NCI-H345 (cell line): ENCODE results near the gene LTK.

Experiments
- DNase-seq: peaks from one replicate; lab custom pipeline; 2025; lab: John Stamatoyannopoulos, UW

LTK gene

GRCh38 chr15:41513506-41514227 lies at the start of gene LTK:
Gene LTK, minus strand, starts transcription at chr15:41513827. Its CDS starts 118 bp downstream, at chr15:41513709.
- DNase-seq: no peak

- DNase-seq: no peak
Measured at GRCh38 chr15:41562784-41563198, 49.2 kb upstream of the LTK start.

DNA sequence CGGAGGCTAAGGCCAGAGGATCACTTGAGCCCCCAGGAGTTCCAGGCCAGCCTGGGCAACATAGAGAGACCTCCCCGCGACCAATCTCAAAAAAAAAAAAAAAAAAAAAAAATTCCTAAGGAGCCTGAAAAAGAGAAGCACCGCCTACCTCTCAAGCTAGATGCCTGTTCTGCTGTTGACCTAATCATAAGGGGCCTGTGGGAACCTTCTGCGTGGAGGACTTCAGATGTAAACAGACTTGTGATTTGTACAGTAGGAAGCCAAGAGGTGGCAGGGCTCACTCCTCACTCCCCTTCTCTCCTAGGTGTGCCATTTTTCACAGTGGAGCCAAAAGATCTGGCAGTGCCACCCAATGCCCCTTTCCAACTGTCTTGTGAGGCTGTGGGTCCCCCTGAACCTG lies 48.6 kb upstream of the LTK start:
- no peak for DNase-seq

DNA sequence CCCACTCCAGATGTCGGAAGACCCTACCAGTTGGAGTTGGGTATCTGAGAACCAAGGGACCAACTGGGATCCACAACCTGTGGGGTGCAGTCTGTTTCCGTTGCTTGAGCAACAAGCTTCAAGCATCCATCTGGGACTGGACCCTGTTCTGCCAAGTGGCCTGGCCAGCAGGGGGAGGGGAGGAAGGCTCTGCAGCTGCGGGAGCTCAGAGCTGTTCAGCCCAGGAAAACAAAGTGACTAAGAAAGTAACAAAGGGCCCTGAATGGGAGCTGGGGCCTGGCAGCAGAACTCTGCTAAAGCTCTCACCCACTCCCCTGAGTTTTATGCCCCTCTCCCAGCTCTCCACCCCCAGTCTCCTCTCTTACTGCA lies 48.1 kb upstream of the LTK start:
- DNase-seq: no peak

GRCh38 chr15:41561104-41561776 lies 47.6 kb upstream of the LTK start:
- DNase-seq: no peak

- DNase-seq: no peak
Measured at GRCh38 chr15:41560572-41560874, 46.9 kb upstream of the LTK start.

- no peak for DNase-seq
Measured at GRCh38 chr15:41559239-41559782, 45.7 kb upstream of the LTK start.

- DNase-seq: peak; percentile 48
Measured at GRCh38 chr15:41558400-41559238, 45.0 kb upstream of the LTK start, which contains the start of gene TYRO3. Gene TYRO3, plus strand, starts transcription at chr15:41559212. Its CDS starts 46 bp downstream, at chr15:41559258.

GRCh38 chr15:41557673-41558399 lies 44.2 kb upstream of the LTK start:
- peak; percentile 74 for DNase-seq

GRCh38 chr15:41556677-41557076 lies 43.0 kb upstream of the LTK start:
- no peak for DNase-seq

GRCh38 chr15:41554915-41555314 lies 41.3 kb upstream of the LTK start:
- no peak for DNase-seq

- no peak for DNase-seq
Measured at GRCh38 chr15:41554343-41554742, 40.7 kb upstream of the LTK start.

- DNase-seq: no peak
Measured at GRCh38 chr15:41553731-41554130, 40.1 kb upstream of the LTK start.

DNA sequence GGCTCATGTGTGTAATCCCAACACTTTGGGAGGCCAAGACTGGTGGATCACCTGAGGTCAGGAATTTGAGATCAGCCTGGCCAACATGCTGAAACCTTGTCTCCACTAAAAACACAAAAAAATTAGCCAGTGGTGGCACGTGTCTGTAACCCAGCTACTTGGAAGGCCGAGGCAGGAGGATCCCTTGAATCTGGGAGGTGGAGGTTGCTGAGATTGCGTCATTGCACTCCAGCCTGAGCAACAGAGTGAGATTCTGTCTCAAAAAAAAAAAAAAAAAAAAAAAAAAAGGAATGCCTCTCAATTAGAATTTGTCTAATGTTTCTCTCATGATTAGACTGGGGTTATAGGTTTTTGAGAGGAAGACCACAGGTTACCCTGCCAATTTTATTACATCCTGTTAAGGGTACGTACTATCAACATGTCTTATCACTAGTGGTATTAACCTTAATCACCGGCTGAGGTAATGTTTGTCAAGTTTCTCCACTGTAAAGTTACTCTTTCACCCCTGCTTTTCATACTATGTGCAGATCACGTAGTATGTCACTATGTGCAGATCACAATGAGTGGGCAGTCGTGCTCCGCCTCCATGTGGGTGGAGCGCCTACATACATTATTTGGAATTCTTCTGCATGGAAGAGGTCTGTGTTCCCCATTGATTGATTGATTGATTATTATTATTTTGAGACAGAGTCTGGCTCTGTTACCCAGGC lies 36.6 kb upstream of the LTK start:
- no peak for DNase-seq

DNA sequence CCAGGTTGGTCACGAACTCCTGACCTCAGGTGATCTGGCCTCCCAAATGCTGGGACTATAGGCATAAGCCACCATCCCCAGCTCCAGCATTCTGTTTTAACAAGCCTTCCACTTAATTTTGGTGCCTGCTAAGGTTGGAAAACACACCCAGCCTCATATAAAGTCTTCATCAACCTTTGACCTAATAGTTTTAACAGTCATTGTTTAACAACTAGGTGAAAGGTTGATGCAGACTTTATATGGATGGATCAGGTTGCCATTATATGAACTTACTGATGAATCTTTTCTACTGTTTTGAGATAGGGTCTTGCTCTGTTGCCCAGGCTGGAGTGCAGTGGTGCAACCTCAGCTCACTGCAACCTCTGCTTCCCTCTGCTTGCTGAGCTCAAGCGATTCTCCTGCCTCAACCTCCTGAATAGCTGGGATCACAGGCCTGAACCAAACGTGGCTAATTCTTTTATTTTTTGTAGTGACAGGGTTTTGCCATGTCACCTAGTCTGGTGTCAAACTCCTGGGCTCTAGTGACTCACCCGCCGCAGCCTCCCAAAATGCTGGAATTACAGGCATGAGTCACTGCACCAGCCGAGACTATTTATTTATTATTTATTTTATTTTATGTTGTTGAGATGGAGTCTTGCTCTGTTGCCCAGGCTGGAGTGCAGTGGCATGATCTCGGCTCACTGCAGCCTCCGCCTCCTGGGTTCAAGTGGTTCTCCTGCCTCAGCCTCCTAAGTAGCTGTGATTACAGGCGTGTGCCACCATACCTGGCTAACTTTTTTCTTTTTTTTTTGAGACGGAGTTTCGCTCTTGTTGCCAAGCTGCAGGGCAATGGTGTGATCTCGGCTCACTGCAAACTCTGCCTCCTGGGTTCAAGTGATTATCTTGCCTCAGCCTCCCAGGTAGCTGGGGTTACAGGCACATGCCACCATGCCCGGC lies 33.5 kb upstream of the LTK start:
- DNase-seq: no peak

DNA sequence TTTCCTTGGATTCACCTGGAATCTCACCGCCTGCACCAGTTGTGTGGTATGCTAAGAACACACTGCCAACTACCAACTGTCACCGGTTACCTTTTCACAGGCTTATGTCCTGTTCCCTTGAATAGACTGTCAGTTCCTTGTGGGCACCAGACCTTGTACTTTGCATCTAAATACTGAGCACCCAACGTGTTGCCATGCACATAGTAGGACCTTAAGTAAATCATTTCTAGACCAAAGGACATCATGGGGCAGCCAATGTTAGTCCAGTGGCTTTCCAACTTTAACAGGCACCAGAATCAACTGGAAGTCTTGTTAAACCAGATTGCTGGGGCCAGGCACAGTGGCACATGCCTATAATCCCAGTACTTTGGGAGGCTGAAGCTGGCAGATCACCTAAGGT lies 31.6 kb upstream of the LTK start:
- no peak for DNase-seq

- DNase-seq: no peak
Measured at GRCh38 chr15:41544650-41545015, 31.0 kb upstream of the LTK start.

- no peak for DNase-seq
Measured at GRCh38 chr15:41543521-41543870, 29.9 kb upstream of the LTK start.

DNA sequence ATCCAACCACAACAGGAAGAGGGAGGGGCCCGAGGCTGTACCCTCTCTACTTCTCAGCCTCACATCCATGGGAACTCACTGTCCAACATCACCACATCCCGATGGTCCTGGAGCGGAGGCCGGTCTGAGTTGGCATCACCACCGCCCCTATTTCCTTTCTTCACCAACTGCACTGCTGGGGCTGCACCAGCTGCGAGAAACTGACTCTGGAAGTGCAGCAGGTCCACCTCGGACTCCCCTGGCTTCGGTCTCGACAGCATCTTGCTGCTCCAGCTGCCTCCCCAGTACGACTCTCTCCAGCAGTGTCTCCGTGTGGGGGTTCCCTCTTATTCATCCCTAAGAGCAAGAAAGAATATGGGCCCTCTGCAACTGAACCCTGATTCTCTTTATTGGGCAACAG lies 23.2 kb upstream of the LTK start:
- no peak for DNase-seq

- DNase-seq: no peak
Measured at GRCh38 chr15:41535544-41535943, 21.9 kb upstream of the LTK start.
